GM12801 (cell line): ENCODE data around the gene GCSH.

Experiments
- TF ChIP-seq, protein P1 (sequence below): IDR thresholded peaks from one replicate; pipeline ENCODE4 v1.5.1; 2011; ENCODE audit warnings: control low read depth; ENCODE audit not compliant: insufficient read length; ENCODE audit errors: extremely low read depth

The GCSH gene

GRCh38 chr16:81061871-81062608 is 34.2 kb downstream of the GCSH start:
- TF ChIP-seq, protein P1, sequence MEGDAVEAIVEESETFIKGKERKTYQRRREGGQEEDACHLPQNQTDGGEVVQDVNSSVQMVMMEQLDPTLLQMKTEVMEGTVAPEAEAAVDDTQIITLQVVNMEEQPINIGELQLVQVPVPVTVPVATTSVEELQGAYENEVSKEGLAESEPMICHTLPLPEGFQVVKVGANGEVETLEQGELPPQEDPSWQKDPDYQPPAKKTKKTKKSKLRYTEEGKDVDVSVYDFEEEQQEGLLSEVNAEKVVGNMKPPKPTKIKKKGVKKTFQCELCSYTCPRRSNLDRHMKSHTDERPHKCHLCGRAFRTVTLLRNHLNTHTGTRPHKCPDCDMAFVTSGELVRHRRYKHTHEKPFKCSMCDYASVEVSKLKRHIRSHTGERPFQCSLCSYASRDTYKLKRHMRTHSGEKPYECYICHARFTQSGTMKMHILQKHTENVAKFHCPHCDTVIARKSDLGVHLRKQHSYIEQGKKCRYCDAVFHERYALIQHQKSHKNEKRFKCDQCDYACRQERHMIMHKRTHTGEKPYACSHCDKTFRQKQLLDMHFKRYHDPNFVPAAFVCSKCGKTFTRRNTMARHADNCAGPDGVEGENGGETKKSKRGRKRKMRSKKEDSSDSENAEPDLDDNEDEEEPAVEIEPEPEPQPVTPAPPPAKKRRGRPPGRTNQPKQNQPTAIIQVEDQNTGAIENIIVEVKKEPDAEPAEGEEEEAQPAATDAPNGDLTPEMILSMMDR: no peak

- TF ChIP-seq, protein P1: no peak
These were observed 34.9 kb downstream of the GCSH start for GRCh38 chr16:81061307-81061640.

GRCh38 chr16:81060576-81061306 is 35.5 kb downstream of the GCSH start:
- TF ChIP-seq, protein P1: no peak

DNA sequence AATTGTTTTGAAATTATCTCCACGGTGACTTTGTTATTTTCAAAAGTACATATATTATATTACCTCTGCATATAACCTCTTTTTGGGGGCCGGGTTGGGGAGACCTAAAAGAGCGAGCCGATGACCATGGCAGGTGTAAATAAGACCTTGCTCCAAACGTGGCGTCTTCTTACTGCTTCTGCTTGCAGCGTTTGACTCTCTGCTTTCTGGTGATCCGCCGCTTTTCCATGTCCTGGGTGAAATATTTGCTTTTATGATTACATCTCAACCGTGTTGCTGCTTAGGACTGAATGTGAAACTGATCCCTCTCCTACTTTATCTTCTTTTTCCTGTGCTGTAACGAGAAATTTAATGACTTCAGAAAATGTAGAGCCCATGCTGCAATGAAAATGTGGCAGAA is 42.4 kb downstream of the GCSH start:
- TF ChIP-seq, protein P1: no peak

GRCh38 chr16:81042821-81043220 is 53.4 kb downstream of the GCSH start:
- TF ChIP-seq, protein P1: no peak

DNA sequence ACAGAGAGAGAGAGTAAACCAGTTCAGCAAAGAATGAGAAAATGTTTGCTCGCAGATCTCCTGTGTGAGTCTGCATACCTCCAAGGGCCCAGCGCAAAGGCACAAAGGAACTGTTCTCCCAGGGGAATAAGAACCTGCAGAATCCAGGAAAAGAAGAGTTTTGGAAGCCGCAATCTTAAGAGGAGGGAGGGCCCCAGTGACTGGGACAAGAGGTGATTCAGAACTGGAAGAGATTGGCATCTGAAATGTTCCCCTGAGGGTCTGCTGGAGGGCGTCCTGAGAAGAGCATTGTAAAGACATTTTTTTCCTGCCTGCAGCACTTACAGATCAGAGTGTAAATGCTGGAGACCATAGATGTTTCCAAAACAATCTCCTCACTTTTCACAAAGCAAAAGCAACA is 54.5 kb downstream of the GCSH start:
- TF ChIP-seq, protein P1: no peak

DNA sequence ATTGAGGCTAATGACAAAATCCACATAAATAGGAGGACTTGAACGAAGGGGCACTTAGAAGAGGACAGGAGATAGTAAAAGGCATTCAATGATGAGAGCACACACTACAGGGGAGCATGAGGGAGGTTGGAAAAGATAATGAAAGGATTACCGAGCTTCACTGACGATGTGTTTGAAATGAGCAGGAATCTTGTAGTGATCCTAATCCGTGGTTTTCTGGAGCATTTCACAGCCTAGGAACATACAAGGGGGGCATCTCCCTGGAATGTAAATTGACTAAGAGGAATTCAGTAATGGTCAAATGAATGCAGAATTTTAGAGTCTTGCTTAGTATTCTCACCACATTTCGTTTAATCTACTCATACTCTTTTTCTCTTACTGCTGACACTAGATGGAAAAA is 55.4 kb downstream of the GCSH start:
- TF ChIP-seq, protein P1: no peak
